GOT3 (cell line): ENCODE results near the gene PSME2.

Source experiments
- DNase-seq: peaks from one replicate; lab custom pipeline; 2025; ENCODE audit warnings: mixed read lengths; lab: John Stamatoyannopoulos, UW

PSME2 gene

GRCh38 chr14:24179294-24179960, 33.0 kb upstream of the PSME2 start:
- no peak for DNase-seq

DNA sequence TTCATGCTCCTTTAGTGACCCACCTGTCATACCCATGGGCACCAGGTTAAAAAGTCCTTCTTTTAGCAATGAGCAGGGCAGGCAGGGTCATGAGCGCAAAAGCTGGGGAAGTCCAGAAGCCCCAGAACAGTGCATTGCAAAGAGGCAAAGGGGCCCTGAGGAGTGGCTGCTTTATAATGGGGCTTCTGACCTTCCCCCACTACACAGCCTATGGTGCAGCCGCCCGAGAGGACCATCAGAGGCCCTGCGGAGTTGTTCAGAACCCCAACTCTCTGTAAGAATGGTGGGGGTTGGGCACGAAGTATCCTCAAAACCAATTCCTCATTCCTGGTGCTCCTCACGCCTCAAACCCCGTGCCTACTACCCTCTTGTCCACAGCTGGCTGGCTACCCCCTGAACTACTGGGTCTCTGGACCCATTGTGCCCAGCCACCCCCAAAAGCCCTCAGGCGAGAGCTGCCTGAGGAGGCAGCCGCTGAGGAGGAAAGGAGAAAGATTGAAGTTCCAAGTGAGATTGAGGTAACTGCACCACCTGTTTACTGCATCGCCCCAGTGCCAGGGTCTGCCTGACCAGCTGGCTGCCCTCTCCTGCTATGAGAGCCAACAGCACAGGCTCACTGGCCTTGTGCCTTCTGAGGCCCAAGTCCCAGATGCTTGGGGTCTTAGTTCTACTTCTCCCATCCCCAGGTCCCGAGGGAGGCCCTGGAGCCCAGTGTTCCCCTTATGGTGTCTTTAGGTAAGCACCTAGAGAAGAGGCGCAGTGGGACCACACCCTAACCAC, 32.2 kb upstream of the PSME2 start:
- no peak for DNase-seq

DNA sequence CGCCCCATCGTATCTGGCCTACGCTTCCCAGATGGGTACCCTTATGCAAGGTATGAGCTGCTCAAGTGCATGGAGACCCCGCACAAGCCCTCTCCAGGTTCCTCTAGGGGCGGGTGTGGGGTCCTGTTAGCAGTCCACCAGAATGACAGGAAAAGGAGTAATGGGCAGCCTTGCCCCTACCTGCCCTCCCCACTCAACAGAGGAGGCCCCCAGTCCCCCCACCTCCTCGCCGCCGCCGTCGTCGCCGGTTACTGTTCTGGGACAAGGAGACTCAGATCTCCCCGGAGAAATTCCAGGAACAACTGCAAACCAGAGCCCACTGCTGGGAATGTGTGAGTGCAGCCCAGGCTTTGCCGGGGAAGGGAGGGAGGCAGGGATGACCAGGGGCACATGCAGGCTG, 31.5 kb upstream of the PSME2 start:
- no peak for DNase-seq

- no peak for DNase-seq
These were observed 30.8 kb upstream of the PSME2 start for GRCh38 chr14:24177041-24177825.

- DNase-seq = no peak
These were observed 30.2 kb upstream of the PSME2 start for GRCh38 chr14:24176599-24176998.

GRCh38 chr14:24172871-24173281, 26.5 kb upstream of the PSME2 start:
- DNase-seq = no peak

- DNase-seq = no peak
These were observed 26.0 kb upstream of the PSME2 start for GRCh38 chr14:24172261-24172860.

DNA sequence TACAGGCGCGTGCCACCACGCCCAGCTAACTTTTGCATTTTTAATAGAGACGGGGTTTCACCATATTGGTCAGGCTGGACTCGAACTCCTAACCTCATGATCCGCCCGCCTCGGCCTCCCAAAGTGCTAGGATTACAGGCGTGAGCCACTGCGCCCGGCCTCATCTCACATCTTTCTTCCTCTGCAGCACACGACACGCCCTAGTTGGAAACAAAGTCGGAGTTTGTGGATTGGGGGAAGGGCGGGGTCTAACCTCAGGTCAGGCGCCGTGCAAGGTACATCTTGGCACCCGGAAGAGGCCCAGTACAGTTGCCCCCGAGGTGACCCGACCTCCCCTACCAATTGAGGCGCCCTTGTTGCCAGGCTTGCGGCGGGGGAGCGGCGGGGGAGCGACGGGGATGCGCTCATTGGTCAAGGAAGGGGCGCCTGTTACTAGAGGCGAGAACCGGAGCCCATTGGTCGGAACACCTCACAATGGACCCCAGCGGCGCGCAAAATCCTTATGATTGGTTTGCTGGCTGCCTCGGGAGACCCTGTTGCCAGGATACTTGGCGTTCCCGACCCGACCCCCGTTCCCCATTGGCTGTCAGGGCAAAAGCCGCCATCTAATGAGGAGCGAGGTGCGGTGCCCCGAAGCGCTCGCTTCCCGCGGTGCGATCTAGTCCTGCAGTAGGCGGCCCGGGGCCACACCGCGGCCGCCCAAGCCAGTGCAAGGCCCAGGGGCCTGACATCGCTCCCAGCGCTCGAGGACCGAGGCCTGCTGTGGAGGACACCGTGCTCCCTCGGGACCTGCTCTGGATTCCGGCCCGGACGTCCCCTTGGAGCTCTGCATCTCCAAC, 25.2 kb upstream of the PSME2 start, which contains the start of gene REC8:
REC8 (plus strand) TSS at position 659 of the 839 bp plus-strand sequence. CDS start 473 bp downstream, outside the sequence.
- no peak for DNase-seq

DNA sequence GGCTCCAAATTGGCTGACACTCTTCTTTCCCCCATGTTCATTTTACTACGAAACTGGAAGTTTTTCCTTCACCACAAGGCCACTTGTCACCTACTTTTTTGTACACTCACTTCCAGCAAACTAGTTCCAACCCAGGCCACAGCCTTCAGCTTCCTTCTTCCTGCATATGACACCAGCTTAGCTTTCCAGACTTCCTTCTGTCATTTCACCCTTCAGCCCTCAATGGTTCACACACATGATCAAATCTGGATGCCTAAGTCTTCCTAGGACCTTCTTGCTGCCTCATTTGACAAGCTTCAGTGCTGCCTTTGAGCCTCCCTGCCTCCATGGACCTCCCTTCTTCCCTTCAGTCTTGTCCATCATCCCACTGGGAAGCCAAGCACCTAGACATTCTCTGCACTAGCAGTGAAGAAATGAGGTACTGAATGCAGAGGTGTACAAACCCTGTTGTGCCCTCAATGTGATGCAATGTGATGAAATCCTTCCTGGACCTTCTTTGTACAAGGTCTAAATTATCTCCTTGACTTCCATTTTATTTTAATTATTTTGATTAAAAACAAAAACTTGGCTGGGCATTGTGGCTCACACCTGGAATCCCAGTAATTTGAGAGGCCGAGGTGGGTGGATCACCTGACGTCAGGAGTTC, 21.2 kb upstream of the PSME2 start:
- DNase-seq = no peak

DNA sequence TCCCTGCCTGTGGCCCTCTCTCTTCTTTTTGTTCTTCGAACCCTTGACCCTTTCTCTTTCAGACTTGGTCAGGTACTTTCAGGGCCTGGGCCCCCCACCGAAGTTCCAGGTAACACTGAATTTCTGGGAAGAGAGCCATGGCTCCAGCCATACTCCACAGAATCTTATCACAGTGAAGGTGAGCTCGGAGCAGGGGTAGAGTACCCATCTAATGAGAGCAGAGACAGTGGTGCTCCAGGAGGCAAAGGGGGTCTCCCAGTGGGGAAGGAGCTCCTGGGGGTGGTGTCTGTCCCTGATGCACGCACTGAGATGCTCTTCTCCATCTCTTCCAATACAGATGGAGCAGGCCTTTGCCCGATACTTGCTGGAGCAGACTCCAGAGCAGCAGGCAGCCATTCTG, 19.4 kb upstream of the PSME2 start:
- DNase-seq = no peak

- no peak for DNase-seq
These were observed 18.1 kb upstream of the PSME2 start for GRCh38 chr14:24164518-24164991.

DNA sequence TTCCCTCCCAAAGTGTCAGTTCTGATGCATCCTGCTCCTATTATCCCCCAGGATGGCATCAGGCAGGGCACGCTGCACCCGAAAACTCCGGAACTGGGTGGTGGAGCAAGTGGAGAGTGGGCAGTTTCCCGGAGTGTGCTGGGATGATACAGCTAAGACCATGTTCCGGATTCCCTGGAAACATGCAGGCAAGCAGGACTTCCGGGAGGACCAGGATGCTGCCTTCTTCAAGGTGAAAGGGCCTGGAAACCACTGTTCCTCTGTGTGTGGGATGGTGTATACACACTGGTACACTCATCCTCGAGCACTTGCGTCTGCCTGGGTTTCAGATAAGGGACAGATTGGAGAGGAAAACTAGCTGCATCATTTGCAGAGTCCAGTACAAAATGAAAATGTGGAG, 15.7 kb upstream of the PSME2 start:
- DNase-seq = no peak

GRCh38 chr14:24160850-24161804, 14.7 kb upstream of the PSME2 start, which contains the start of gene IRF9:
Gene IRF9 (plus strand): TSS chr14:24161265. CDS start chr14:24162145, 880 bp downstream.
- peak; percentile 80 for DNase-seq

- no peak for DNase-seq
These were observed 14.1 kb upstream of the PSME2 start for GRCh38 chr14:24160499-24160849.

GRCh38 chr14:24159777-24160498, 13.5 kb upstream of the PSME2 start:
- no peak for DNase-seq

DNA sequence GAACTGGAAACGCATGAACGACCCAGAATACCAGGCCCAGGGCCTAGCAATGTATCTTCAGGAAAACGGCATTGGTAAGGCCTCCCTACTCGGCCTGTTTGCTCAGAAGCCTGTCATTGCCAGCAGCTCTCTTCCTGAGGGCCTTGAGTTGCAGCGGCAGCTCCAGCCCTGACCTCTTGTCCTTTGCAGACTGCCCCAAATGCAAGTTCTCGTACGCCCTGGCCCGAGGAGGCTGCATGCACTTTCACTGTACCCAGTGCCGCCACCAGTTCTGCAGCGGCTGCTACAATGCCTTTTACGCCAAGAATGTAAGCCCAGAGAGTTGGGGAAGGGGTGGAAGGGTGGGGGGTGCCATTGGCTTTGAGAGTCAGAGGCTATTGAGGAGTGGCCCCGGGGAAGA, 10.9 kb upstream of the PSME2 start:
- DNase-seq = no peak

- no peak for DNase-seq
These were observed 10.4 kb upstream of the PSME2 start for GRCh38 chr14:24156840-24157239.

DNA sequence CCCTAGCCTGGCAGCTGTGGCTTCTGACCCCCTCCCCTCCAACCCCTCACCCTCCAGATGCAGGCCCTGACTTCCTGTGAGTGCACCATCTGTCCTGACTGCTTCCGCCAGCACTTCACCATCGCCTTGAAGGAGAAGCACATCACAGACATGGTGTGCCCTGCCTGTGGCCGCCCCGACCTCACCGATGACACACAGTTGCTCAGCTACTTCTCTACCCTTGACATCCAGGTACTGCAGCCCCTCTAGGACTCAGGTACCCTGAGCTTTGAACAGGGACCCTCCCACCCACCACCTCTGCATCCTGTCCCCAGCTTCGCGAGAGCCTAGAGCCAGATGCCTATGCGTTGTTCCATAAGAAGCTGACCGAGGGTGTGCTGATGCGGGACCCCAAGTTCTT, 8.7 kb upstream of the PSME2 start:
- DNase-seq = no peak
